Effector memory CD4-positive, alpha-beta T cell (primary cell): ENCODE data around the gene OR4S1.
"Not testable (repeated sequence)": the region's sequence is repeated elsewhere in the genome, so short reads cannot be mapped to it uniquely, and the experiment has no call there.

Source experiments
- DNase-seq, 3 donors: peaks; one replicate each; pipeline ENCODE4 v3.0.0-alpha.2; 2020
- H3K27ac ChIP-seq: 2 replicates; pipeline ENCODE4 v1.7.0; 2013; ENCODE audit warnings: mild to moderate bottlenecking, low read length, moderate library complexity; ENCODE audit not compliant: insufficient read depth, poor library complexity, severe bottlenecking
- H3K27me3 ChIP-seq: replicated peaks from 2 replicates; pipeline ENCODE4 v1.7.0; 2013; ENCODE audit warnings: mild to moderate bottlenecking, low read length; ENCODE audit not compliant: insufficient read depth, control insufficient read depth, poor library complexity, severe bottlenecking
- H3K36me3 ChIP-seq: 2 replicates; pipeline ENCODE4 v1.7.0; 2013; ENCODE audit warnings: mild to moderate bottlenecking, low read length, moderate library complexity; ENCODE audit not compliant: control insufficient read depth, insufficient read depth
- H3K4me1 ChIP-seq: 2 replicates; pipeline ENCODE4 v1.7.0; 2013; ENCODE audit warnings: low read length, mild to moderate bottlenecking; ENCODE audit not compliant: control insufficient read depth, insufficient read depth, poor library complexity, severe bottlenecking
- H3K4me3 ChIP-seq: 2 replicates; pipeline ENCODE4 v1.7.0; 2013; ENCODE audit warnings: low read length, low read depth, mild to moderate bottlenecking; ENCODE audit not compliant: insufficient read depth, poor library complexity, severe bottlenecking
- H3K9me3 ChIP-seq: 2 replicates; pipeline ENCODE4 v1.7.0; 2013; ENCODE audit warnings: mild to moderate bottlenecking, low read length, moderate library complexity; ENCODE audit not compliant: control insufficient read depth

Gene OR4S1

GRCh38 chr11:48342505-48342904, 36.5 kb downstream of the OR4S1 start:
- not testable (repeated sequence) for H3K4me1 ChIP-seq, H3K27me3 ChIP-seq, H3K36me3 ChIP-seq, DNase-seq, H3K9me3 ChIP-seq, H3K27ac ChIP-seq, H3K4me3 ChIP-seq

DNA sequence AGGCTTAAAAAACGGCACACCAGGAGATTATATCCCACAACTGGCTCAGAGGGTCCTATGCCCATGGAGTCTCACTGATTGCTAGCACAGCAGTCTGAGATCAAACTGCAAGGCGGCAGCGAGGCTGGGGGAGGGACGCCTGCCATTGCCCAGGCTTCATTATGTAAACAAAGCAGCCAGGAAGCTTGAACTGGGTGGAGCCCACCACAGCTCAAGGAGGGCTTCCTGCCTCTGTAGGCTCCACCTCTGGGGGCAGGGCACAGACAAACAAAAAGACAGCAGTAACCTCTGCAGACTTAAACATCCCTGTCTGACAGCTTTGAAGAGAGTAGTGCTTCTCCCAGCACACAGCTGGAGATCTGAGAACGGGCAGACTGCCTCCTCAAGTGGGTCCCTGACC, 40.3 kb downstream of the OR4S1 start:
- not testable (repeated sequence) for H3K36me3 ChIP-seq, H3K27me3 ChIP-seq, H3K4me3 ChIP-seq, H3K9me3 ChIP-seq, DNase-seq, H3K4me1 ChIP-seq, H3K27ac ChIP-seq

DNA sequence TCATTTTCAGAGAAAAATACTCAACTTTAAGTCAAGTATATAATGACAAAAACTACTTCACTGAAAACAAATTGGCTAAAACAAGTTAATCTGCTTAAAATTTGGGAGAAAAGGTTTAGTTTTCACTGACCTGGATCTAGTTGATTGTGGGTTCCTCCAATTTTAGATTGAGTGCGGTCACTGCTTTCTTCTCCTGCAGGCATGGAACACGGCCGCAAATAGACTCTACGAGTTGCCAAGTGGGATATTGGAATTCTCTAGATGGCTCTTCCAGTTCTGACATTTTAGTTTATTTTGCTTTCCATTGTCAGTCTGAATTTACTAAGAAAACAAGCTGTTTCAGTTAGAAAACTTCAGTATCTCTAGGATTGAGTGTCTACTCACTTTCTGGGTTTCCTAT, 48.0 kb downstream of the OR4S1 start:
- H3K27ac ChIP-seq: no peak overlapping the region
- no peaks in the 10 kb centered on the region for H3K9me3 ChIP-seq
- H3K36me3 ChIP-seq: no peaks in the 10 kb centered on the region
- DNase-seq: no peak
- H3K4me1 ChIP-seq: no peaks in the 10 kb centered on the region
- no peaks in the 10 kb centered on the region for H3K27me3 ChIP-seq
- no peak overlapping the region for H3K4me3 ChIP-seq

DNA sequence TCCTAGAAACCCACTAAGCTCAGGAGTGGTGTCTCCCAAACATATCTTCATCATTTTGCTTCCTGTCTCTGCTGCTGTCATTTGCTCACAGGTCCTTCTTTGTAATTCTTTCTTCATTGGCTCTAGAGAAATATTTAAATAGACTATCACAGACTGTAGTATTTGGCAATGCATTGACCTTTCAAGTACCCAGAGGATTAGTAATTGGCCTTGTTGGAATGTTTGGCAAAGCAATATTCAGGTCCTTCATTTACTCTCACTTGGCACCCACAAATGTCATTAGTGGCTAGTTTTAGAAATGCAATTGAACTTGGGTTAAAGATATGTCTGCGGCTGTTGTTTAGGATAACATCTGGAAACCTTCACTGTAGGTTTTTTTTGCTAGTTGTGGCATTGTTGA, 48.7 kb downstream of the OR4S1 start:
- H3K4me3 ChIP-seq: no peak overlapping the region
- H3K9me3 ChIP-seq: no peaks in the 10 kb centered on the region
- DNase-seq: no peak
- H3K27ac ChIP-seq: no peak overlapping the region
- no peaks in the 10 kb centered on the region for H3K4me1 ChIP-seq
- H3K27me3 ChIP-seq: no peaks in the 10 kb centered on the region
- no peaks in the 10 kb centered on the region for H3K36me3 ChIP-seq
